SK-N-SH (cell line): ENCODE results near the gene CCDC191. TPM values are rescaled to one million over a fixed set of nuclear protein-coding genes. Genes with fewer than 3 reads are reported as not detected.

Source experiments
- CTCF ChIA-PET: fragments of 300-600, 350-600 bp; formaldehyde crosslinking; extraction: SDS; loops from one replicate; lab custom pipeline; 2021; lab: Yijun Ruan, JAX
- POLR2A ChIA-PET: fragments of 350-600 bp; sonication (Branson Sonifier 250); formaldehyde crosslinking; extraction: SDS; loops from one replicate; lab custom pipeline; 2020; ENCODE audit warnings: antibody characterized with exemption, inconsistent platforms; lab: Yijun Ruan, JAX
- DNase-seq: peaks from one replicate; pipeline ENCODE4 v3.0.0; 2012
- H2AFZ ChIP-seq: fragments of 200-600 bp; sonication (generic); 2 replicates; pipeline ENCODE4 v1.8.1; 2016; ENCODE audit warnings: antibody characterized with exemption, mild to moderate bottlenecking, low read depth
- H3F3A ChIP-seq: fragments of 200-600 bp; sonication (generic); replicated peaks from 2 replicates; pipeline ENCODE3; 2016; ENCODE audit warnings: antibody characterized with exemption, mild to moderate bottlenecking; ENCODE audit not compliant: insufficient read depth
- H3K27ac ChIP-seq, 2 experiments: fragments of 200-500 bp in 1 of 2; fragments of 200-600 bp in 1 of 2; sonication (Bioruptor generic) in 1 of 2; sonication (generic), shearing (Covaris generic) in 1 of 2; 2 replicates each; pipeline versions ENCODE4 v1.5.1 to v1.6.1; 2014 to 2016; ENCODE audit warnings: low read depth in 2 of 2, inconsistent platforms in 1 of 2, low read length in 1 of 2, mild to moderate bottlenecking in 1 of 2, mixed read lengths in 1 of 2
- H3K27me3 ChIP-seq: fragments of 200-600 bp; sonication (generic), shearing (Covaris generic); 2 replicates; pipeline ENCODE4 v1.6.1; 2016; ENCODE audit warnings: mixed run types; ENCODE audit not compliant: insufficient read depth
- H3K36me3 ChIP-seq, 2 experiments: fragments of 200-500 bp in 1 of 2; fragments of 200-600 bp in 1 of 2; sonication (Bioruptor generic) in 1 of 2; sonication (generic) in 1 of 2; replicated peaks in 1 of 2; 2 replicates each; pipeline versions ENCODE3 to v1.5.1; 2014 to 2016; ENCODE audit warnings: low read length in 1 of 2, mild to moderate bottlenecking in 1 of 2; ENCODE audit not compliant: insufficient read depth in 2 of 2, control insufficient read depth in 1 of 2
- H3K4me1 ChIP-seq, 2 experiments: fragments of 200-500 bp in 1 of 2; fragments of 200-600 bp in 1 of 2; sonication (Bioruptor generic) in 1 of 2; sonication (generic), shearing (Covaris generic) in 1 of 2; 2 replicates each; pipeline versions ENCODE4 v1.5.1 to v1.6.1; 2014 to 2016; ENCODE audit warnings: low read depth in 1 of 2, low read length in 1 of 2, mixed run types in 1 of 2; ENCODE audit not compliant: insufficient read depth in 2 of 2, control insufficient read depth in 1 of 2
- H3K4me2 ChIP-seq: fragments of 200-600 bp; sonication (generic), shearing (Covaris generic); 2 replicates; pipeline ENCODE4 v1.6.1; 2017; ENCODE audit warnings: mixed run types
- H3K4me3 ChIP-seq, 2 experiments: fragments of 200-500 bp in 1 of 2; fragments of 200-600 bp in 1 of 2; sonication (Bioruptor generic) in 1 of 2; sonication (generic), shearing (Covaris generic) in 1 of 2; 2 replicates each; pipeline versions ENCODE4 v1.5.1 to v1.8.1; 2014 to 2016; ENCODE audit warnings: low read depth in 2 of 2, inconsistent platforms in 1 of 2, low read length in 1 of 2, mild to moderate bottlenecking in 1 of 2, mixed read lengths in 1 of 2, moderate library complexity in 1 of 2
- H3K79me2 ChIP-seq: fragments of 200-600 bp; sonication (generic); 2 replicates; pipeline ENCODE4 v1.8.1; 2017; ENCODE audit warnings: mild to moderate bottlenecking; ENCODE audit not compliant: insufficient read depth
- H3K9ac ChIP-seq: fragments of 200-600 bp; sonication (generic); 2 replicates; pipeline ENCODE4 v1.6.1; 2017; ENCODE audit warnings: mixed run types
- H3K9me2 ChIP-seq: fragments of 200-600 bp; sonication (generic); 2 replicates; pipeline ENCODE4 v1.6.1; 2017; ENCODE audit warnings: mixed run types
- H3K9me3 ChIP-seq: fragments of 200-600 bp; sonication (generic); 2 replicates; pipeline ENCODE4 v1.6.1; 2017; ENCODE audit warnings: mixed run types, mild to moderate bottlenecking, moderate library complexity
- H4K20me1 ChIP-seq: fragments of 200-600 bp; sonication (generic); 2 replicates; pipeline ENCODE4 v1.6.1; 2017; ENCODE audit warnings: mild to moderate bottlenecking, mixed run types; ENCODE audit not compliant: insufficient read depth
- CHD2 ChIP-seq: fragments of 150-350 bp; IDR thresholded peaks from 2 replicates; pipeline ENCODE4 v1.6.1; 2018; ENCODE audit warnings: low read length; ENCODE audit not compliant: partially characterized antibody
- FOSL2 ChIP-seq: IDR thresholded peaks from 2 replicates; pipeline ENCODE4 v1.4.0; 2012; ENCODE audit warnings: low read depth, mild to moderate bottlenecking, moderate library complexity, borderline replicate concordance
- FOXM1 ChIP-seq: IDR thresholded peaks from 2 replicates; pipeline ENCODE4 v1.4.0; 2012; ENCODE audit warnings: low read depth, mild to moderate bottlenecking
- JUND ChIP-seq: IDR thresholded peaks from 2 replicates; pipeline ENCODE4 v1.4.0; 2012
- MXI1 ChIP-seq: IDR thresholded peaks from 2 replicates; pipeline ENCODE4 v1.6.1; 2012; ENCODE audit warnings: mild to moderate bottlenecking, low read depth, low read length, improper control_type of control experiment
- NRF1 ChIP-seq: IDR thresholded peaks from 2 replicates; pipeline ENCODE4 v1.6.1; 2012; ENCODE audit warnings: low read depth, mild to moderate bottlenecking, low read length
- RFX5 ChIP-seq: IDR thresholded peaks from 2 replicates; pipeline ENCODE4 v1.6.1; 2012; ENCODE audit warnings: mild to moderate bottlenecking, improper control_type of control experiment, low read length
- RXRA ChIP-seq: IDR thresholded peaks from 2 replicates; pipeline ENCODE4 v1.4.0; 2012; ENCODE audit warnings: low read depth, mild to moderate bottlenecking, borderline replicate concordance
- SIN3A ChIP-seq: IDR thresholded peaks from 2 replicates; pipeline ENCODE4 v1.6.1; 2012; ENCODE audit warnings: low read depth, mild to moderate bottlenecking, low read length, moderate library complexity, borderline replicate concordance
- TAF1 ChIP-seq: IDR thresholded peaks from 2 replicates; pipeline ENCODE4 v1.6.1; 2012; ENCODE audit warnings: low read depth, mild to moderate bottlenecking, low read length, moderate library complexity, borderline replicate concordance
- WGBS: methylation state at CpG from one replicate; pipeline ENCODE4 v1.1.6; 2017; ENCODE audit warnings: low lambda C conversion rate; 5-methylcytosine and 5-hydroxymethylcytosine counted together
- polyA plus RNA-seq, 3 experiments: library from polyadenylated mRNA; depleted of rRNA; stranded (reverse); fragments of >200 nt; gene quantifications; 2 replicates each; pipeline ENCODE4 v1.2.3, GENCODE V29; 2012
- TF ChIP-seq, protein P1 (sequence below): IDR thresholded peaks from 2 replicates; pipeline ENCODE4 v1.4.0; 2012; ENCODE audit warnings: low read depth, borderline replicate concordance
- TF ChIP-seq, protein P2 (sequence below): fragments of 150-350 bp; IDR thresholded peaks from 2 replicates; pipeline ENCODE4 v1.6.1; 2017; ENCODE audit warnings: antibody characterized with exemption, low read length, low read depth, borderline replicate concordance
- TF ChIP-seq, protein P3 (sequence below): fragments of 200-600 bp; sonication (generic); IDR thresholded peaks from 2 replicates; pipeline ENCODE4 v1.6.1; 2017; ENCODE audit warnings: antibody characterized with exemption, mild to moderate bottlenecking, moderate library complexity
- TF ChIP-seq, protein P4 (sequence below): IDR thresholded peaks from 2 replicates; pipeline ENCODE4 v1.4.0; 2012; ENCODE audit warnings: low read depth
- TF ChIP-seq, protein P5 (sequence below): IDR thresholded peaks from 2 replicates; pipeline ENCODE4 v1.6.1; 2012; ENCODE audit warnings: mild to moderate bottlenecking, low read depth, low read length, moderate library complexity

Gene CCDC191
- polyA plus RNA-seq, 1 of the 3 experiments (the other 2 are of a cell fraction), result 3.1 TPM

DNA sequence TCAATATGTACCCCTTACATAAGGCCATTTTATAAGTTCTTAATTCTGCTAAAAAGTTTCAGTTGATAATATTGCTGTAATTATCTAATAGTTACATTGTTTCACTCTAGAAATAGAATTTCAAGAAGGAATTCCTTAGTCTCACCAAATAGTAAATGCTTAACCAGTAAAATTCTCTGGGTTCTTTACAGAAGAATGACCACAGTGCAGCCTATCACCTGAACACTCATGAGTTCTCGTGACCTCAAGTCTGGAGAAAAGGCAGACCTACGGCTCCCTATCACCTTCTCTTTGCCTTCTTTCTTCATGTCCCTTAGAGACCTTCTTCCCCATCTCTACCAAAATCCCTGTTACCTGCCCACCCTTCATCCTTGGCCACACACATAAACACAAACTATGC lies 30.9 kb downstream of the CCDC191 start (continued):
- TF ChIP-seq, protein P1, sequence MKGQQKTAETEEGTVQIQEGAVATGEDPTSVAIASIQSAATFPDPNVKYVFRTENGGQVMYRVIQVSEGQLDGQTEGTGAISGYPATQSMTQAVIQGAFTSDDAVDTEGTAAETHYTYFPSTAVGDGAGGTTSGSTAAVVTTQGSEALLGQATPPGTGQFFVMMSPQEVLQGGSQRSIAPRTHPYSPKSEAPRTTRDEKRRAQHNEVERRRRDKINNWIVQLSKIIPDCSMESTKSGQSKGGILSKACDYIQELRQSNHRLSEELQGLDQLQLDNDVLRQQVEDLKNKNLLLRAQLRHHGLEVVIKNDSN, result no peak
- TF ChIP-seq RXRA (no peak), CHD2 (no peak), MXI1 (no peak)
- TF ChIP-seq, protein P2, sequence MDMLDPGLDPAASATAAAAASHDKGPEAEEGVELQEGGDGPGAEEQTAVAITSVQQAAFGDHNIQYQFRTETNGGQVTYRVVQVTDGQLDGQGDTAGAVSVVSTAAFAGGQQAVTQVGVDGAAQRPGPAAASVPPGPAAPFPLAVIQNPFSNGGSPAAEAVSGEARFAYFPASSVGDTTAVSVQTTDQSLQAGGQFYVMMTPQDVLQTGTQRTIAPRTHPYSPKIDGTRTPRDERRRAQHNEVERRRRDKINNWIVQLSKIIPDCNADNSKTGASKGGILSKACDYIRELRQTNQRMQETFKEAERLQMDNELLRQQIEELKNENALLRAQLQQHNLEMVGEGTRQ, result no peak
- TF ChIP-seq, protein P3, sequence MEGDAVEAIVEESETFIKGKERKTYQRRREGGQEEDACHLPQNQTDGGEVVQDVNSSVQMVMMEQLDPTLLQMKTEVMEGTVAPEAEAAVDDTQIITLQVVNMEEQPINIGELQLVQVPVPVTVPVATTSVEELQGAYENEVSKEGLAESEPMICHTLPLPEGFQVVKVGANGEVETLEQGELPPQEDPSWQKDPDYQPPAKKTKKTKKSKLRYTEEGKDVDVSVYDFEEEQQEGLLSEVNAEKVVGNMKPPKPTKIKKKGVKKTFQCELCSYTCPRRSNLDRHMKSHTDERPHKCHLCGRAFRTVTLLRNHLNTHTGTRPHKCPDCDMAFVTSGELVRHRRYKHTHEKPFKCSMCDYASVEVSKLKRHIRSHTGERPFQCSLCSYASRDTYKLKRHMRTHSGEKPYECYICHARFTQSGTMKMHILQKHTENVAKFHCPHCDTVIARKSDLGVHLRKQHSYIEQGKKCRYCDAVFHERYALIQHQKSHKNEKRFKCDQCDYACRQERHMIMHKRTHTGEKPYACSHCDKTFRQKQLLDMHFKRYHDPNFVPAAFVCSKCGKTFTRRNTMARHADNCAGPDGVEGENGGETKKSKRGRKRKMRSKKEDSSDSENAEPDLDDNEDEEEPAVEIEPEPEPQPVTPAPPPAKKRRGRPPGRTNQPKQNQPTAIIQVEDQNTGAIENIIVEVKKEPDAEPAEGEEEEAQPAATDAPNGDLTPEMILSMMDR, result no peak
- TF ChIP-seq, all 33 proteins: peak for 0

DNA sequence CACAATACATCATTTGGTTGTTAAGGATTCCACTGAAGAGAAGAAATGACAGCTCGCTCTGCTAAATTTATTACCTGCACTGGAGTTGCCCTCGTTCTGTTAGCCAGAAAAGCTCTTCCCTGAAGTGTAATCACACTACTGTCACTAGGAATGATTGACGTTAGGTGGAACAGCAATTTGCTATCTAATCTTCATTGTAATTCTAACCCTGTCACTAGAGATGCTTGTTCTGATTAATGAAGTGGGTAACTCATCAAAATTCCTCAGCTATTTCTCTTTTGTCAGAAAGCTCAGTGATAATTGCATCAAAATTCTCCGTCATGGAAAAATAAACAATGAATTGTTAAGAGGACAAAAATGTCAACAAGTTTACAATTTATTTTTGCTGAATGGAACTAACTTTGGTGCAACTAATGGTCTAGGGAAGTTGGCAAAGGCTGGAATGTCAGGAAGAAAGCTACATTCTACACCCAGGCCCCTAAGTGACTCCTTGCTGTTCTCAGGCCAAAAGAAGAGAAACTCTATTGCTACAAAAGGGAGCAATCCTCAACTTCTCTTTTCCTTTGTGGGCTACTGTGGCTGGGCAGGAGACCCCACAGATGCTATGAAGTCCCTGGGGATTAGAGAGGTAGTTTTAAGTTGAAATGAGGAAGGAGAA lies 34.1 kb downstream of the CCDC191 start:
- Histone ChIP-seq H3K4me2 (no peak overlapping the region), H4K20me1 (no peaks in the 10 kb centered on the region), H3K4me1 (no peaks in the 10 kb centered on the region), H3K9ac (no peak overlapping the region), H3K27ac (no peak overlapping the region), H3K4me3 (no peak overlapping the region), H3K27me3 (no peaks in the 10 kb centered on the region), H3K36me3 (no peaks in the 10 kb centered on the region), H3K9me2 (no peaks in the 10 kb centered on the region), H3K79me2 (no peaks in the 10 kb centered on the region), H2AFZ (no peak overlapping the region), H3F3A (no peaks in the 10 kb centered on the region), H3K9me3 (no peaks in the 10 kb centered on the region)
- no peak for TF ChIP-seq FOSL2
- TF ChIP-seq RFX5, result no peak
- no peak for TF ChIP-seq FOXM1
- TF ChIP-seq, protein P1, result no peak
- TF ChIP-seq JUND, result no peak
- no peak for TF ChIP-seq SIN3A
- no peak for TF ChIP-seq TAF1
- TF ChIP-seq, protein P4, sequence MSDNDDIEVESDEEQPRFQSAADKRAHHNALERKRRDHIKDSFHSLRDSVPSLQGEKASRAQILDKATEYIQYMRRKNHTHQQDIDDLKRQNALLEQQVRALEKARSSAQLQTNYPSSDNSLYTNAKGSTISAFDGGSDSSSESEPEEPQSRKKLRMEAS, result no peak
- TF ChIP-seq, protein P5, sequence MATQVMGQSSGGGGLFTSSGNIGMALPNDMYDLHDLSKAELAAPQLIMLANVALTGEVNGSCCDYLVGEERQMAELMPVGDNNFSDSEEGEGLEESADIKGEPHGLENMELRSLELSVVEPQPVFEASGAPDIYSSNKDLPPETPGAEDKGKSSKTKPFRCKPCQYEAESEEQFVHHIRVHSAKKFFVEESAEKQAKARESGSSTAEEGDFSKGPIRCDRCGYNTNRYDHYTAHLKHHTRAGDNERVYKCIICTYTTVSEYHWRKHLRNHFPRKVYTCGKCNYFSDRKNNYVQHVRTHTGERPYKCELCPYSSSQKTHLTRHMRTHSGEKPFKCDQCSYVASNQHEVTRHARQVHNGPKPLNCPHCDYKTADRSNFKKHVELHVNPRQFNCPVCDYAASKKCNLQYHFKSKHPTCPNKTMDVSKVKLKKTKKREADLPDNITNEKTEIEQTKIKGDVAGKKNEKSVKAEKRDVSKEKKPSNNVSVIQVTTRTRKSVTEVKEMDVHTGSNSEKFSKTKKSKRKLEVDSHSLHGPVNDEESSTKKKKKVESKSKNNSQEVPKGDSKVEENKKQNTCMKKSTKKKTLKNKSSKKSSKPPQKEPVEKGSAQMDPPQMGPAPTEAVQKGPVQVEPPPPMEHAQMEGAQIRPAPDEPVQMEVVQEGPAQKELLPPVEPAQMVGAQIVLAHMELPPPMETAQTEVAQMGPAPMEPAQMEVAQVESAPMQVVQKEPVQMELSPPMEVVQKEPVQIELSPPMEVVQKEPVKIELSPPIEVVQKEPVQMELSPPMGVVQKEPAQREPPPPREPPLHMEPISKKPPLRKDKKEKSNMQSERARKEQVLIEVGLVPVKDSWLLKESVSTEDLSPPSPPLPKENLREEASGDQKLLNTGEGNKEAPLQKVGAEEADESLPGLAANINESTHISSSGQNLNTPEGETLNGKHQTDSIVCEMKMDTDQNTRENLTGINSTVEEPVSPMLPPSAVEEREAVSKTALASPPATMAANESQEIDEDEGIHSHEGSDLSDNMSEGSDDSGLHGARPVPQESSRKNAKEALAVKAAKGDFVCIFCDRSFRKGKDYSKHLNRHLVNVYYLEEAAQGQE, result no peak
- no peak for TF ChIP-seq NRF1
- no peak for DNase-seq
- 88% methylated on average over 4 of the region's 4 CpGs for WGBS
- ChIA-PET CTCF (no interaction called here), POLR2A (no interaction called here)
